Large intestine (tissue), 3 donors: ENCODE data around the gene HSPA1B. TPM values are rescaled to one million over a fixed set of nuclear protein-coding genes. Genes with fewer than 3 reads are reported as not detected.
"Not testable (repeated sequence)": the region's sequence is repeated elsewhere in the genome, so short reads cannot be mapped to it uniquely, and the experiment has no call there.

Experiments used
- DNase-seq, 2 donors: peaks; one replicate each; pipeline versions ENCODE4 v3.0.0 to v3.0.0-alpha.2; 2013
- H3K27ac ChIP-seq: one replicate; pipeline ENCODE4 v1.5.1; 2013; ENCODE audit warnings: low read length
- H3K27me3 ChIP-seq: 2 replicates; pipeline ENCODE4 v1.6.1; 2013; ENCODE audit warnings: low read length; ENCODE audit not compliant: control insufficient read depth, insufficient read depth
- H3K36me3 ChIP-seq: 2 replicates; pipeline ENCODE4 v1.6.1; 2013; ENCODE audit warnings: low read length; ENCODE audit not compliant: control insufficient read depth, insufficient read depth
- H3K4me1 ChIP-seq: one replicate; pipeline ENCODE4 v1.6.1; 2013; ENCODE audit warnings: low read length; ENCODE audit not compliant: control insufficient read depth, insufficient read depth
- H3K4me3 ChIP-seq: one replicate; pipeline ENCODE4 v1.5.1; 2013; ENCODE audit warnings: low read length
- H3K9me3 ChIP-seq: one replicate; pipeline ENCODE4 v1.6.1; 2013; ENCODE audit warnings: mild to moderate bottlenecking, low read depth, low read length, moderate library complexity; ENCODE audit not compliant: control insufficient read depth
- WGBS: methylation state at CpG from one replicate; pipeline ENCODE4 v1.1.5; 2013; ENCODE audit warnings: low lambda C conversion rate; ENCODE audit not compliant: insufficient coverage; 5-methylcytosine and 5-hydroxymethylcytosine counted together
- polyA plus RNA-seq: library from polyadenylated mRNA; unstranded; fragments of 120-200 nt; gene quantifications from one replicate; pipeline ENCODE4 v1.2.1, GENCODE V29; 2013

Gene HSPA1B
- polyA plus RNA-seq, 1 donor: 241 TPM

DNA sequence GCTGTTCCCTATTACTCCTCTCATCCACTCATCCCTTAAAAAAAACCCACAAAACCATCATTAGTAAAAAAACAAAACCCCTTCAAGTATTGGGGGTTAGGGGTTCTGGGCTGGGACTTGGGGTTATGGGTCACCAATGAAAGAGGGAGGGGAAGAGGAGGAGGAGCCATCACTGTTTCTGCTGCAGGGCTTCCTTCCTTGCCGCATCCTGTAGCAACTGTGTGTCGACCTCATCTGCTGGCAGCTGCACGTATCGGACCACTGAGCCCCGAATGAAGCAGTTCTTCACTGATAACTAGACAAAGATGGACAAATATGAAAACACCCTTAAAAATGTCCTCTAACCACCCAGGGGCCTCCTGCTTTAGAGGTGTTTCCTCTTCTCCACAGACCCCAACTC is 29.9 kb upstream of the HSPA1B start:
- H3K4me3 ChIP-seq: no peak overlapping the region
- H3K4me1 ChIP-seq: no peaks in the 10 kb centered on the region
- H3K27ac ChIP-seq: no peak overlapping the region
- no peak for DNase-seq
- WGBS: no CpG with 5 or more reads among the region's 5 CpGs
- no peaks in the 10 kb centered on the region for H3K27me3 ChIP-seq
- no peaks in the 10 kb centered on the region for H3K9me3 ChIP-seq
- H3K36me3 ChIP-seq: peaks cover 13% of the 10 kb centered on the region

DNA sequence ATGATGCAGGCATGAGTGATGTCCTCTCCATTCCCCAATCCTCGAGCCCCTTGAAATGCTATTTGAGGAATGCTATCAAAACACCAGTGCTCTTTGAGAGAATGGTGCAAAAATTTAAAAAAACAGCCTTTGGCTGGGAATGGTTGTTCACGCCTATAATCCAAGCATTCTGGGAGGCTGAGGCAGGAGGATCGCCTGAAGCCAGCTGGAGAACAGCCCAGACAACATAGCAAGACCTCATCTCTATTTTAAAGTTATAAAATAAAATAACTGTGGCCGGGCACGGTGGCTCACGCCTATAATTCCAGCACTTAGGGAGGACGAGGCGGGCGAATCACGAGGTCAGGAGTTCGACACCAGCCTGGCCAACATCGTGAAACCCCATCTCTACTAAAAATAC is 27.8 kb upstream of the HSPA1B start:
- no peaks in the 10 kb centered on the region for H3K9me3 ChIP-seq
- DNase-seq: no peak
- no peak overlapping the region for H3K27ac ChIP-seq
- H3K27me3 ChIP-seq: no peaks in the 10 kb centered on the region
- peaks cover 12% of the 10 kb centered on the region for H3K36me3 ChIP-seq
- no peak overlapping the region for H3K4me3 ChIP-seq
- 89% methylated on average over 1 of the region's 12 CpGs for WGBS
- H3K4me1 ChIP-seq: no peaks in the 10 kb centered on the region

DNA sequence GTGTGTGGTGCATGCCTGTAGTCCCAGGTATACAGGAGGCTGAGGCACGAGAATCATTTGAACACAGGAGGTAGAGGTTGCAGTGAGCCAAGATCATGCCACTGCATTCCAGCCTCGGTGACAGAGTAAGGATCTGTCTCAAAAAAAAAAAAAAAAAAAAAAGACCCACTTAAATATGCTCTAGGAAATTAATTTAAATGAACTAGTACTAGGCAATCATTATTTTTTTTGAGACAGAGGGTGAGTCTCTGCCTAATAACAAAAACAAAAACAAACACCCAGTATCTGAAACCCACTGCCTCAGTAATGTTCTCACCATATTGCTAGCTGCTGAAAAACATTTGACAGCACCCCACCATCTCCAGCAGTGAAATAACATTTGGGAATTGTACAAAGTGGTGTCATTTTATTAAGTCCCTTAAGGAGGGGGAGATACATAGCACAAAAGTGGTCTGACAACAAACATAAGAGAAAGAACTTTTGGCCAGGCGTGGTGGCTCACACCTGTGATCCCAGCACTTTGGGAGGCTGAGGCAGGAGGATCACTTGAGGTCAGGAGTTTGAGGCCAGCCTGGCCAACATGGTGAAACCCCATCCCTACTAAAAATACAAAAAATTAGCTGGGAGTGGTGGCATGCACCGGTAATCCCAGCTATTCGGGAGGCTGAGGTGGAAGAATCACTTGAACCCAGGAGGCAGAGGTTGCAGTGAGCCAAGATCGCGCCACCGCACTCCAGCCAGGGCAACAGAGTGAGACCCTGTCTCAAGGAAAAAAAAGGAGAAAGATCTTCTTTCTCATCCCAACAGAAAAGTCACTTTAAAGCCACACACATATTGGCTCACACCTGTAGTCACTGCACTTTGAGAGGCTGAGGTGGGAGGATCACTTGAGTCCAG is 26.3 kb upstream of the HSPA1B start:
- H3K27ac ChIP-seq, H3K4me3 ChIP-seq, H3K4me1 ChIP-seq, H3K27me3 ChIP-seq, DNase-seq, H3K9me3 ChIP-seq: not testable (repeated sequence)
- H3K36me3 ChIP-seq: peaks cover 12% of the 10 kb centered on the region
- no CpG with 5 or more reads among the region's 8 CpGs for whole genome bisulfite sequencing

DNA sequence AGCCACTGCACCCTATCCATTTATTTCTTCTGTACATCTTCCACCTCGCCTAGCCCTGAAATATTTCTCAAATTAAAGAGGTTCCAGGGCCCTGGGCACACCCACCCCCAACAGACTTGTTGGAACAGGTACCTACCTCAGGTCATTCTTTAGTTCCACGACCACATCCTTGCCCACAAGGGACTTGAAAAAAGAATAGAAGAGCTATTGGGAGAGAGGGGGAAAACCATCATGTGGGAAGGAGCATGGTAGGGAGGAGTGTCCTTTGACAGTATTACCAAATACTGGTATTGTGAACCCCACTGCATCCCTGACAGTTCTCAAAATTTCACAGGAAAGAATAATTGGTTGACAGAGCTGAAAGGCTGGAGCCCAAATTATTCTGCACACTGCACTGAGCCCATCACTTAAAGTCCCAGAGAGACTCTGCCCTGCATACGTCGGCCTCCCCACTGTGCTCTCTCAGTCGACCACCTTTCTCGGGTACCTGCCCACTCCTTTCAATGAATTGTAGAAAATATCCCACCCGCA is 21.5 kb upstream of the HSPA1B start:
- Histone ChIP-seq H3K27me3 (no peaks in the 10 kb centered on the region), H3K4me3 (peak overlapping the region; percentile 65), H3K4me1 (peaks cover 6% of the 10 kb centered on the region), H3K36me3 (peaks cover 8% of the 10 kb centered on the region), H3K9me3 (no peaks in the 10 kb centered on the region), H3K27ac (peak overlapping the region; percentile 89)
- 80% methylated on average over 1 of the region's 7 CpGs for WGBS
- peak in 1 of 2 donors; percentile 14 for DNase-seq

DNA sequence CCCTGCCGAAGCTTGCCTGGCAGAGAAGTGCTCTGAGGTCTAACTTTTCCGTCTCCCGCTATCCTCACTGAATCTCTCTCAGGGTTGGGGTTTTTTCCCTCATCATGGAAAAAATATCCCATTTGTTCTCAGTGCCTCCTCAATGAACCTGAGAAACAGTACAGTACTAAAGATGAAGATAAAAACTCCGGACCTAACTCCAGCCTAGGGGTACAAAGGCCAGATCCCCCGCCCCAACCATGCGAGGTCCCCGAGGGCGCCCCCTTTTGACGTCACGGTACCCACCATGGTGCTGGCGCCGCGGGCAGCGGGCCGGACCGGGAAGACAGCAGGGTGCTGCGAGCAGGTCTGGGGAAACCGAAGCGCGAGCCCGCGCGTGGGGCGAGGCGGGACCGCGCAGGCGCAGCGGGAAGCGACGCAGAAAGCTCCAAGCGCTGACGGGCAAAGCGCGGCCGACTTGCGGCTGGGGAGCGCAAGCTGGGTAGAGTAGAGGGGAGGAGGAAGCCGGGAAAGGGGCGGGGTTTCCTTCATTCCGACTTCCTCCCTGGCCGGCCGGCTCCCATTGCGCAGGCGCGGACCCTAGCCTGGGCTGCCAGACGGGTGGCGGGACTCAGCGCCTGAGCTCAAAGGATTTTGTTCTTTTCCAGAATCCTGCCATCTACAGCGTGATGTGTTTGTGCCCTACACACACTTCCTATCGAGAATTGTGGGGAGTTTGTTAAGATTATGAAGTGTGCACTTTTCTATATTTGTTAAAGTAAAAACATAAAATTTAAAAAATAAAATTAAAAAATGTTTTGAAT is 20.9 kb upstream of the HSPA1B start, which contains the start of gene LSM2:
Gene LSM2, minus strand, starts transcription at position 497 of the 803 bp plus-strand sequence. Its CDS starts 209 bp downstream, at position 288.
- peaks cover 5% of the 10 kb centered on the region for H3K36me3 ChIP-seq
- peak within 1 kb of the TSS; percentile 65 for H3K4me3 ChIP-seq
- H3K27ac ChIP-seq: peak within 1 kb of the TSS; percentile 89
- no CpG with 5 or more reads among the region's 51 CpGs for WGBS
- H3K4me1 ChIP-seq: peaks cover 6% of the 10 kb centered on the region
- DNase-seq: peak; percentile 98
- H3K9me3 ChIP-seq: no peaks in the 10 kb centered on the region
- no peaks in the 10 kb centered on the region for H3K27me3 ChIP-seq

DNA sequence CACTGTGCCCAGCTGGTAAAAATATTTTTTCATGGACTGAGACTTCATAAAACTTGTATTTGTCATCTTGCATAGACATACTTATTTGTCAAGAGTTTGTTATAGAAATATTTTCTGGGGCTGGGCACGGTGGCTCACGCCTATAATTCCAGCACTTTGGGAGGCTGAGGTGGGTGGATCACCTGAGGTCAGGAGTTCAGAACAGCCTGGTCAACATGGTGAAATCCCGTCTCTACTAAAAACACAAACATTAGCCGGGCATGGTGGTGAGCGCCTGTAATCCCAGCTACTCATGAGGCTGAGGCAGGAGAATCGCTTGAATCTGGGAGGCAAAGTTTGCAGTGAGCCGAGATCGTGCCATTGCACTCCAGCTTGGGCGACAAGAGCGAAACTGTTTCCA is 18.9 kb upstream of the HSPA1B start:
- not testable (repeated sequence) for DNase-seq, H3K27ac ChIP-seq, H3K4me3 ChIP-seq, H3K9me3 ChIP-seq, H3K27me3 ChIP-seq, H3K4me1 ChIP-seq, H3K36me3 ChIP-seq
- no CpG with 5 or more reads among the region's 10 CpGs for WGBS

DNA sequence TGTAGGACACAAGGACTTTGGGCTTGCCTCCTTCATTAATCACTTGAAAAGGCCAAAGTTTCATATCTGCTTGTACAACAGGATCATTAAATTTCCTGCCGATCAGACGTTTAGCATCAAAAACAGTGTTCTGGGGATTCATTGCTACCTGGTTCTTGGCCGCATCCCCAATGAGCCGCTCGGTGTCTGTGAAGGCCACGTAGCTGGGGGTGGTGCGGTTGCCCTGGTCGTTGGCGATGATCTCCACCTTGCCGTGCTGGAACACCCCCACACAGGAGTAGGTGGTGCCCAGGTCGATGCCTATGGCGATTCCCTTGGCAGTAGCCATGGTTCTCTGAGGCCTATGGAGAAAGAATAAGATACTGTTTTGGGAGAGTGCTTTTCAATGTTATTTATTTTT is 15.9 kb upstream of the HSPA1B start:
- no peak overlapping the region for H3K27ac ChIP-seq
- peaks cover 8% of the 10 kb centered on the region for H3K4me1 ChIP-seq
- no CpG with 5 or more reads among the region's 12 CpGs for WGBS
- no peaks in the 10 kb centered on the region for H3K27me3 ChIP-seq
- H3K4me3 ChIP-seq: no peak overlapping the region
- H3K9me3 ChIP-seq: no peaks in the 10 kb centered on the region
- H3K36me3 ChIP-seq: no peaks in the 10 kb centered on the region
- no peak for DNase-seq

DNA sequence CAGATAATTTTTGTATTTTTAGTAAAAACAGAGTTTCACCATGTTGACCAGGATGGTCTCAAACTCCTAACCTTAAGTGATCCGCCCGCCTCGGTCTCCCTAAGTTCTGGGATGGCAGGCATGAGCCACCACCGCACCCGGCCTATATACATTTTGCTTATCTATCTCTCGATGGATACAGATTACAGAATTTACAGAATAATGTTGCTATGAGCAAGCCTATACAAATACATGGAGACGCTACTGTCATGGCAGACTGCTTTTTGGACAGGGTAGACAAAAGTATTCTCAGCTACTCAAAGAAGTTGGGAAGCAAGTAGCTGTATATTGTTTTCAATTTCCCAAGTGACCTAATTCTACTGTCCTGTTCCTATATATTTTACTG is 14.1 kb upstream of the HSPA1B start:
- Histone ChIP-seq H3K4me3 (peak overlapping the region; percentile 37), H3K27me3 (no peaks in the 10 kb centered on the region), H3K4me1 (peaks cover 14% of the 10 kb centered on the region), H3K9me3 (no peaks in the 10 kb centered on the region), H3K27ac (peak overlapping the region; percentile 98), H3K36me3 (no peaks in the 10 kb centered on the region)
- 96% methylated on average over 5 of the region's 7 CpGs for WGBS
- no peak for DNase-seq

DNA sequence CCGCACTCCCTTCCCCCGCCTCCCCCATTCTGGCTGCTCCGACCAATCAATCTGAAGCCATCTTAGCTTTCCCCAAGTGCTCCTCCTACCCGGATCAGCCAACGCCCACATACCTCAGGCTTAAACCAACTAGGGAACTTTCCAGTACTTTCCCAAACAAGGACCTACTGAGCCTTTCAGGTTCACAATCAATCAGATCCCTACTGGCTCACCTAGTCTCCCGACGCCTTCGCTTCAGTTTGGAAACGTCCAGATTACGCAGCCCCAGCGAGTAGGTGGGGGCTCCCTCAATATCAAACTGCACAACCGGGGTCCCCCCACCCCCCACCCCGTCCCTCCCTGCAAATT is 12.9 kb upstream of the HSPA1B start:
- Histone ChIP-seq H3K27ac (peak overlapping the region; percentile 98), H3K9me3 (no peaks in the 10 kb centered on the region), H3K27me3 (no peaks in the 10 kb centered on the region), H3K4me3 (peak overlapping the region; percentile 47), H3K4me1 (peaks cover 20% of the 10 kb centered on the region), H3K36me3 (no peaks in the 10 kb centered on the region)
- no CpG with 5 or more reads among the region's 13 CpGs for WGBS
- DNase-seq: peak; percentile 95 to 98

DNA sequence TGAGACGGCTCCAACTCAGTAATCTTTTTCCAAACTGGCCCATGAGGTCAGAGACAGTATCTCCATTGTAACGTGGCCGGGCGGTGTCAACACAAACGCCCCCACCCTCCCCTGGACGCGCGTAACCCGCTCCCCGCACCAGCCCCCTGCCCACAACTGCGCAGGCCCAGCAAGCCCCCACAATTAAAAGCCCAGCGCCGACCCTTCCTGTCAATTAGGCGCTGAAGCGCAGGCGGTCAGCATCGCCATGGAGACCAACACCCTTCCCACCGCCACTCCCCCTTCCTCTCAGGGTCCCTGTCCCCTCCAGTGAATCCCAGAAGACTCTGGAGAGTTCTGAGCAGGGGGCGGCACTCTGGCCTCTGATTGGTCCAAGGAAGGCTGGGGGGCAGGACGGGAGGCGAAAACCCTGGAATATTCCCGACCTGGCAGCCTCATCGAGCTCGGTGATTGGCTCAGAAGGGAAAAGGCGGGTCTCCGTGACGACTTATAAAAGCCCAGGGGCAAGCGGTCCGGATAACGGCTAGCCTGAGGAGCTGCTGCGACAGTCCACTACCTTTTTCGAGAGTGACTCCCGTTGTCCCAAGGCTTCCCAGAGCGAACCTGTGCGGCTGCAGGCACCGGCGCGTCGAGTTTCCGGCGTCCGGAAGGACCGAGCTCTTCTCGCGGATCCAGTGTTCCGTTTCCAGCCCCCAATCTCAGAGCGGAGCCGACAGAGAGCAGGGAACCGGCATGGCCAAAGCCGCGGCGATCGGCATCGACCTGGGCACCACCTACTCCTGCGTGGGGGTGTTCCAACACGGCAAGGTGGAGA is 12.3 kb upstream of the HSPA1B start, which contains the start of the genes HSPA1A and HSPA1L:
Gene HSPA1A, plus strand, starts transcription at position 519 of the 814 bp plus-strand sequence. Its CDS starts 214 bp downstream, at position 733.
Gene HSPA1L, minus strand, starts transcription at position 259 of the 814 bp plus-strand sequence. CDS start 3,311 bp downstream, outside the sequence.
- peak within 1 kb of the TSS; percentile 98 for H3K27ac ChIP-seq
- peak within 1 kb of the TSS; percentile 47 for H3K4me3 ChIP-seq
- H3K9me3 ChIP-seq: no peaks in the 10 kb centered on the region
- no peaks in the 10 kb centered on the region for H3K36me3 ChIP-seq
- H3K4me1 ChIP-seq: peaks cover 25% of the 10 kb centered on the region
- no CpG with 5 or more reads among the region's 56 CpGs for WGBS
- no peaks in the 10 kb centered on the region for H3K27me3 ChIP-seq
- DNase-seq: peak; percentile 91 to 97
